RWPE2 (cell line): ENCODE measurements around the gene SPANXN3.
"Not testable (repeated sequence)": the region's sequence is repeated elsewhere in the genome, so short reads cannot be mapped to it uniquely, and the experiment has no call there.

Experiments used
- ATAC-seq: fragments of 200-7000 bp; cut with Tn5 transposase; 3 replicates; pipeline ENCODE4 v1.9.1; 2021; ENCODE audit warnings: low read depth
- DNase-seq: peaks from one replicate; pipeline ENCODE4 v3.0.0-alpha.2; 2020; ENCODE audit warnings: low spot score
- H3K27ac ChIP-seq: fragments of 450-650 bp; 2 replicates; pipeline ENCODE4 v1.5.1; 2017; ENCODE audit warnings: mild to moderate bottlenecking; ENCODE audit not compliant: poor library complexity, severe bottlenecking
- H3K27me3 ChIP-seq: fragments of 250-450 bp; sonication (Bioruptor Pico); 2 replicates; pipeline ENCODE4 v1.5.1; 2021; ENCODE audit warnings: mild to moderate bottlenecking, moderate library complexity; ENCODE audit not compliant: insufficient read depth, poor library complexity, severe bottlenecking
- H3K36me3 ChIP-seq: fragments of 250-450 bp; sonication (Bioruptor Pico); 2 replicates; pipeline ENCODE4 v1.5.1; 2020; ENCODE audit warnings: low read depth, mild to moderate bottlenecking, moderate library complexity
- H3K4me1 ChIP-seq: fragments of 250-450 bp; sonication (Bioruptor Pico); 2 replicates; pipeline ENCODE4 v1.5.1; 2021; ENCODE audit warnings: mild to moderate bottlenecking, moderate library complexity; ENCODE audit not compliant: insufficient read depth, poor library complexity, severe bottlenecking
- H3K4me3 ChIP-seq: fragments of 250-450 bp; sonication (Bioruptor Pico); 2 replicates; pipeline ENCODE4 v1.5.1; 2021; ENCODE audit warnings: mild to moderate bottlenecking, moderate library complexity; ENCODE audit not compliant: severe bottlenecking
- H3K9me3 ChIP-seq: fragments of 250-450 bp; sonication (Bioruptor Pico); 2 replicates; pipeline ENCODE4 v1.5.1; 2021; ENCODE audit warnings: mild to moderate bottlenecking, moderate library complexity; ENCODE audit not compliant: severe bottlenecking
- TF ChIP-seq, protein P1 (sequence below): fragments of 450-650 bp; IDR thresholded peaks from one replicate; pipeline ENCODE4 v1.5.1; 2017; ENCODE audit warnings: mild to moderate bottlenecking, moderate library complexity; ENCODE audit not compliant: poor library complexity, severe bottlenecking

The SPANXN3 gene, protein sequence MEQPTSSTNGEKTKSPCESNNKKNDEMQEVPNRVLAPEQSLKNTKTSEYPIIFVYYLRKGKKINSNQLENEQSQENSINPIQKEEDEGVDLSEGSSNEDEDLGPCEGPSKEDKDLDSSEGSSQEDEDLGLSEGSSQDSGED

DNA sequence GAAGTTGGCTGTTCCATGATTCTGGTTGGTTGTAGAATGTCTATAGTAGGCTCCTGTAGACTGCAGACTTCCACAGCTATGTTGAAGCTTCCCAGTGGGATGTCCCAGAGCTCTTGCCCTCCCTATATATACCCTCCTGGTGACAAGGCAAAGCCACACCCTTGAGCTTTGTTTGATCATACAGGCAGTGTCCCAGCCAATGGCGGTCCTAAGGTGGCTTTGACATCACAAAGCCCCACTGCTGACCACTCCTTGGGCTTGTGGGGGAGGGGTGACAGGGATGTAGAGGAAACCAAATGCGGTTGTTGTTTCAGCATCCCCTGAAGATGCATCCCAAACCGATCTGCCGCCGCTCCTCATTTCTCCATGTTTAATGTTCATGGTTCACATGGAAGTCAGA lies at the start of gene SPANXN3:
SPANXN3 (minus strand) TSS at position 101 of the 400 bp plus-strand sequence; CDS start at position 17, 84 bp downstream.
- H3K27ac ChIP-seq, H3K4me1 ChIP-seq, H3K36me3 ChIP-seq, DNase-seq, H3K4me3 ChIP-seq, ATAC-seq, H3K27me3 ChIP-seq, H3K9me3 ChIP-seq: not testable (repeated sequence)

DNA sequence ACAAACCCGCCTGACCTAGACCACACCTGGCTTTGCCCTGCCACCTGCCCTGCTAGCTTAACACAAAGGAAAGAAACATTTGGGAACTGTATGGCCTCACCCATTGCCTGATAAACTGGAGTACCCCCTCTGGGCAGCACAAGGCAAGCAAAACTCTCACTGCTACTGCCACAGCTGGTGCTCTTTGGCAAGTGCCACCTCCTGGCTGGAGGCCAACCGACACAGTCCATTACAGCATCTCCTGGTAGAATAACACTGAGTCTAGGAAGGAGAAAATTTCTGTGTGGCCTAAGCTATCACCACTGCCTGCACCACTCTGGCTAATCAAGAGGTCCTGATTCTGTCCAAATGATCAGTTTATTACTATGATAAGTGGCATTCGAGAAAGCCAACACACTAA lies 18.9 kb upstream of the SPANXN3 start:
- Histone ChIP-seq H3K4me1 (no peaks in the 10 kb centered on the region), H3K27ac (no peak overlapping the region), H3K36me3 (no peaks in the 10 kb centered on the region), H3K4me3 (no peak overlapping the region), H3K27me3 (no peaks in the 10 kb centered on the region), H3K9me3 (no peaks in the 10 kb centered on the region)
- no peak for DNase-seq
- no peak for ATAC-seq
- TF ChIP-seq, protein P1, sequence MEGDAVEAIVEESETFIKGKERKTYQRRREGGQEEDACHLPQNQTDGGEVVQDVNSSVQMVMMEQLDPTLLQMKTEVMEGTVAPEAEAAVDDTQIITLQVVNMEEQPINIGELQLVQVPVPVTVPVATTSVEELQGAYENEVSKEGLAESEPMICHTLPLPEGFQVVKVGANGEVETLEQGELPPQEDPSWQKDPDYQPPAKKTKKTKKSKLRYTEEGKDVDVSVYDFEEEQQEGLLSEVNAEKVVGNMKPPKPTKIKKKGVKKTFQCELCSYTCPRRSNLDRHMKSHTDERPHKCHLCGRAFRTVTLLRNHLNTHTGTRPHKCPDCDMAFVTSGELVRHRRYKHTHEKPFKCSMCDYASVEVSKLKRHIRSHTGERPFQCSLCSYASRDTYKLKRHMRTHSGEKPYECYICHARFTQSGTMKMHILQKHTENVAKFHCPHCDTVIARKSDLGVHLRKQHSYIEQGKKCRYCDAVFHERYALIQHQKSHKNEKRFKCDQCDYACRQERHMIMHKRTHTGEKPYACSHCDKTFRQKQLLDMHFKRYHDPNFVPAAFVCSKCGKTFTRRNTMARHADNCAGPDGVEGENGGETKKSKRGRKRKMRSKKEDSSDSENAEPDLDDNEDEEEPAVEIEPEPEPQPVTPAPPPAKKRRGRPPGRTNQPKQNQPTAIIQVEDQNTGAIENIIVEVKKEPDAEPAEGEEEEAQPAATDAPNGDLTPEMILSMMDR, result no peak

DNA sequence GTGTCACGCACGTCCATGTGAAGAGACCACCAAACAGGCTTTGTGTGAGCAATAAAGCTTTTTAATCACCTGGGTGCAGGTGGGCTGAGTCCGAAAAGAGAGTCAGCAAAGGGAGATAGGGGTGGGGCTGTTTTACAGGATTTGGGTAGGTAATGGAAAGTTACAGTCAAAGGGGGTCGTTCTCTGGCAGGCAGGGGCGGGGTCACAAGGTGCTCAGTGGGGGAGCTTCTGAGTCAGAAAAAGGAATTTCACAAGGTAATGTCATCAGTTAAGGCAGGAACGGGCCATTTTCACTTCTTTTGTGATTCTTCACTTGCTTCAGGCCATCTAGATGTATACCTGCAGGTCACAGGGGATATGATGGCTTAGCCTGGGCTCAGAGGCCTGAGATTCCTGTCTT lies 15.1 kb downstream of the SPANXN3 start:
- not testable (repeated sequence) for DNase-seq, H3K36me3 ChIP-seq, H3K4me1 ChIP-seq, H3K9me3 ChIP-seq, ATAC-seq, H3K4me3 ChIP-seq, H3K27ac ChIP-seq, H3K27me3 ChIP-seq

DNA sequence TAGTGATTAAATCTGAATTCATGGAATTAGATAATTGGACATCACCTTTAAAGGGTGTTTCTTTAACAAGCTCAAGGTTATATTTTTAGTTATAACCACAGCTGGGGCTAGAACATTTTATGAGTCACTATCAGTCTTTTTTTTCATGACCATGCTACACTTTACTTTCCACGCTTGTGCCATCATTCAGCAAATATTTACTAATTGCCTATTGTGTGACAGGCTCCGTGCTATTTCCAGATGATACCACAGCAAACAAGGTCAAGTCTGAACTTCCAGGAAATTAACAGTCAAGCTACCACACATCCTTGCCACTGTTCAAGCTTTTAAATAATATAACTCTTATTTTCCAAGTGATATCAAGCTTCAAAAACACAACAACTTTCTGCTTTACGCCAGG lies 16.5 kb downstream of the SPANXN3 start:
- TF ChIP-seq, protein P1, result no peak
- ATAC-seq, result no peak
- Histone ChIP-seq H3K9me3 (no peaks in the 10 kb centered on the region), H3K4me1 (no peaks in the 10 kb centered on the region), H3K4me3 (no peak overlapping the region), H3K36me3 (no peaks in the 10 kb centered on the region), H3K27me3 (no peaks in the 10 kb centered on the region), H3K27ac (no peak overlapping the region)
- no peak for DNase-seq

GRCh38 chrX:143486105-143486504 lies 31.2 kb downstream of the SPANXN3 start:
- H3K4me1 ChIP-seq, result no peaks in the 10 kb centered on the region
- TF ChIP-seq, protein P1, result no peak
- H3K4me3 ChIP-seq, result no peak overlapping the region
- H3K36me3 ChIP-seq, result no peaks in the 10 kb centered on the region
- no peaks in the 10 kb centered on the region for H3K9me3 ChIP-seq
- no peaks in the 10 kb centered on the region for H3K27me3 ChIP-seq
- H3K27ac ChIP-seq, result no peak overlapping the region
- DNase-seq (no peak), ATAC-seq (no peak)

GRCh38 chrX:143476751-143477150 lies 40.5 kb downstream of the SPANXN3 start:
- no peaks in the 10 kb centered on the region for H3K9me3 ChIP-seq
- no peaks in the 10 kb centered on the region for H3K4me1 ChIP-seq
- TF ChIP-seq, protein P1, result no peak
- no peak for ATAC-seq
- no peaks in the 10 kb centered on the region for H3K27me3 ChIP-seq
- no peaks in the 10 kb centered on the region for H3K36me3 ChIP-seq
- H3K27ac ChIP-seq, result no peak overlapping the region
- no peak overlapping the region for H3K4me3 ChIP-seq
- DNase-seq, result no peak
